Sigmoid colon (tissue), 4 donors: ENCODE data around the gene DPF3.

ENCODE experiments used
- CTCF ChIP-seq, 4 experiments: fragments of 450-650 bp in 3 of 4; fragments of 200-600 bp in 1 of 4; IDR thresholded peaks; one replicate each; pipeline ENCODE4 v1.5.1; 2016 to 2019; ENCODE audit warnings: antibody characterized with exemption in 4 of 4, mild to moderate bottlenecking in 3 of 4, moderate library complexity in 2 of 4
- POLR2A ChIP-seq, 2 donors: fragments of 450-650 bp; IDR thresholded peaks; one replicate each; pipeline ENCODE4 v1.6.1; 2016; ENCODE audit warnings: antibody characterized with exemption in 2 of 2, mild to moderate bottlenecking in 2 of 2, moderate library complexity in 2 of 2
- POLR2AphosphoS5 ChIP-seq, 4 donors: sonication (generic); formaldehyde crosslinking; IDR thresholded peaks; one replicate each; pipeline ENCODE4 v1.6.1; 2017; ENCODE audit warnings: antibody characterized with exemption in 4 of 4

GRCh38 chr14:72868500-72868899, 25.4 kb downstream of the DPF3 start:
- no peak for TF ChIP-seq CTCF (IDR thresholded peaks at IDR 0.05)
- no peak for TF ChIP-seq POLR2A (IDR thresholded peaks at IDR 0.05)
- TF ChIP-seq POLR2AphosphoS5 (IDR thresholded peaks at IDR 0.05), result no peak
